IPS DF 6.9 (cell line): Measurements from ENCODE around the gene WDR18.
"Not testable (repeated sequence)": the region's sequence is repeated elsewhere in the genome, so short reads cannot be mapped to it uniquely, and the experiment has no call there.

Experiments
- DNase-seq: peaks from one replicate; pipeline ENCODE4 v3.0.0-alpha.2; 2013; ENCODE audit warnings: low read depth, low spot score
- H3K27ac ChIP-seq: one replicate; pipeline ENCODE4 v1.5.1; 2013; ENCODE audit warnings: low read length, control low read depth
- H3K27me3 ChIP-seq: 2 replicates; pipeline ENCODE4 v1.6.1; 2013; ENCODE audit warnings: mild to moderate bottlenecking, low read length; ENCODE audit not compliant: control insufficient read depth, insufficient read depth
- H3K36me3 ChIP-seq: 2 replicates; pipeline ENCODE4 v1.6.1; 2013; ENCODE audit warnings: low read length; ENCODE audit not compliant: control insufficient read depth, insufficient read depth
- H3K4me1 ChIP-seq: 2 replicates; pipeline ENCODE4 v1.6.1; 2013; ENCODE audit warnings: low read length; ENCODE audit not compliant: control insufficient read depth, insufficient read depth
- H3K4me3 ChIP-seq: 2 replicates; pipeline ENCODE4 v1.5.1; 2013; ENCODE audit warnings: mild to moderate bottlenecking, low read length
- H3K9me3 ChIP-seq: 2 replicates; pipeline ENCODE4 v1.6.1; 2013; ENCODE audit warnings: low read length, inconsistent platforms; ENCODE audit not compliant: control insufficient read depth, insufficient read depth
- WGBS: extraction: QIAGEN DNeasy Blood & Tissue Kit; methylation state at CpG from one replicate; pipeline ENCODE4 v1.1.7; 2013; ENCODE audit warnings: mixed read lengths, missing lambda C conversion rate; ENCODE audit not compliant: insufficient read length, insufficient coverage; 5-methylcytosine and 5-hydroxymethylcytosine counted together

The WDR18 gene

GRCh38 chr19:1020868-1021425 is 36.8 kb downstream of the WDR18 start, which contains the start of gene TMEM259:
TSS of gene TMEM259 (minus strand) at chr19:1021123. CDS start at chr19:1020996, 127 bp downstream.
- peak within 1 kb of the TSS; percentile 94 for H3K4me3 ChIP-seq
- no peaks in the 10 kb centered on the region for H3K9me3 ChIP-seq
- no peak within 1 kb of the TSS for H3K27ac ChIP-seq
- no peak for DNase-seq
- no peaks in the 10 kb centered on the region for H3K27me3 ChIP-seq
- peaks cover 18% of the 10 kb centered on the region for H3K4me1 ChIP-seq
- H3K36me3 ChIP-seq = no peaks in the 10 kb centered on the region
- no CpG with 5 or more reads among the region's 68 CpGs for WGBS

- H3K4me3 ChIP-seq, H3K36me3 ChIP-seq, H3K27me3 ChIP-seq, H3K9me3 ChIP-seq, H3K4me1 ChIP-seq, H3K27ac ChIP-seq, DNase-seq: not testable (repeated sequence)
- no CpG with 5 or more reads among the region's 5 CpGs for WGBS
Measured at GRCh38 chr19:1023883-1024188, 39.7 kb downstream of the WDR18 start.

- not testable (repeated sequence) for DNase-seq, H3K4me1 ChIP-seq, H3K4me3 ChIP-seq, H3K27me3 ChIP-seq, H3K36me3 ChIP-seq, H3K27ac ChIP-seq, H3K9me3 ChIP-seq
- no CpG with 5 or more reads among the region's 6 CpGs for WGBS
Measured at GRCh38 chr19:1025080-1025479, 40.9 kb downstream of the WDR18 start.

GRCh38 chr19:1025960-1026782 is 42.0 kb downstream of the WDR18 start, which contains the start of gene CNN2:
TSS of gene CNN2 (plus strand) at chr19:1026608. CDS start at chr19:1026662, 54 bp downstream.
- H3K36me3 ChIP-seq = no peaks in the 10 kb centered on the region; the same call in 1 of the 2 replicates
- 0 out of 2 replicates have a peak, but pooled peaks cover 1% of the 10 kb centered on the region for H3K4me1 ChIP-seq
- no CpG with 5 or more reads among the region's 63 CpGs for WGBS
- H3K27ac ChIP-seq = no peak within 1 kb of the TSS
- no peaks in the 10 kb centered on the region for H3K27me3 ChIP-seq
- H3K9me3 ChIP-seq = no peaks in the 10 kb centered on the region
- H3K4me3 ChIP-seq = peak within 1 kb of the TSS; percentile 86
- DNase-seq = no peak

GRCh38 chr19:1026783-1027649 is 42.9 kb downstream of the WDR18 start:
- Histone ChIP-seq H3K27ac (no peak overlapping the region), H3K36me3 (peaks cover 2% of the 10 kb centered on the region; the same call in 1 of the 2 replicates), H3K4me3 (peak overlapping the region; percentile 86), H3K27me3 (no peaks in the 10 kb centered on the region), H3K4me1 (0 out of 2 replicates have a peak, but pooled peaks cover 1% of the 10 kb centered on the region), H3K9me3 (no peaks in the 10 kb centered on the region)
- no CpG with 5 or more reads among the region's 36 CpGs for WGBS
- no peak for DNase-seq

GRCh38 chr19:1027650-1028061 is 43.5 kb downstream of the WDR18 start:
- Histone ChIP-seq H3K27ac (no peak overlapping the region), H3K4me3 (peak overlapping the region; percentile 86; the same call in 1 of the 2 replicates), H3K36me3 (peaks cover 8% of the 10 kb centered on the region), H3K27me3 (no peaks in the 10 kb centered on the region), H3K9me3 (no peaks in the 10 kb centered on the region), H3K4me1 (0 out of 2 replicates have a peak, but pooled peaks cover 1% of the 10 kb centered on the region)
- DNase-seq = no peak
- WGBS = no CpG with 5 or more reads among the region's 16 CpGs

- H3K9me3 ChIP-seq = no peaks in the 10 kb centered on the region
- DNase-seq = no peak
- peaks cover 13% of the 10 kb centered on the region for H3K36me3 ChIP-seq
- no peak overlapping the region for H3K27ac ChIP-seq
- H3K4me3 ChIP-seq = peak overlapping the region; percentile 86; the same call in 1 of the 2 replicates
- WGBS = no CpG with 5 or more reads among the region's 58 CpGs
- no peaks in the 10 kb centered on the region for H3K27me3 ChIP-seq
- 0 out of 2 replicates have a peak, but pooled peaks cover 1% of the 10 kb centered on the region for H3K4me1 ChIP-seq
Measured at GRCh38 chr19:1028062-1028926, 44.1 kb downstream of the WDR18 start.

- Histone ChIP-seq H3K4me1 (peaks cover 1% of the 10 kb centered on the region; the same call in 1 of the 2 replicates), H3K27ac (no peak overlapping the region), H3K4me3 (no peak overlapping the region), H3K27me3 (no peaks in the 10 kb centered on the region), H3K36me3 (peaks cover 27% of the 10 kb centered on the region), H3K9me3 (no peaks in the 10 kb centered on the region)
- WGBS = no CpG with 5 or more reads among the region's 20 CpGs
- DNase-seq = no peak
Measured at GRCh38 chr19:1032264-1032867, 48.2 kb downstream of the WDR18 start.

DNA sequence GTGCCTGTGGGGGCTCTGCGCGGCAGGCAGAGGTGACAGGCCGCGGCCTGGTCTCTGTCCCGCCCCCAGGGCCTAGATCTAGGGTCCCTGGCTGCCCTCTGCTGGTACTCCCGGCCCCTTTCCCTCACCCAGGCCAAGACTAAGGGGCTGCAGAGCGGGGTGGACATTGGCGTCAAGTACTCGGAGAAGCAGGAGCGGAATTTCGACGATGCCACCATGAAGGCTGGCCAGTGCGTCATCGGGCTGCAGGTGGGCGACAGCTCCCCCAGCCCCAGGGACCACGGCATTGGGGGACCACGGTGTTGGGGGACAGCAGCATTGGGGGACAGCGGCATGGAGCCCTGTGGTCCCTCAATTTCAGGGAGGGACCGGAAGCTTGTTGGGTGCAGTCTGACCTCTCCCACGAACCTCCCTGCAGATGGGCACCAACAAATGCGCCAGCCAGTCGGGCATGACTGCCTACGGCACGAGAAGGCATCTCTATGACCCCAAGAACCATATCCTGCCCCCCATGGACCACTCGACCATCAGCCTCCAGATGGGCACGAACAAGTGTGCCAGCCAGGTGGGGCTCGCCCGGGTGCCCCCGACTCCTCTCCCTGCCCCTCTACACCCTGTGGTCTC is 52.0 kb downstream of the WDR18 start:
- DNase-seq = no peak
- WGBS = no CpG with 5 or more reads among the region's 29 CpGs
- H3K27me3 ChIP-seq = no peaks in the 10 kb centered on the region
- H3K9me3 ChIP-seq = no peaks in the 10 kb centered on the region
- H3K36me3 ChIP-seq = peaks cover 30% of the 10 kb centered on the region
- no peak overlapping the region for H3K4me3 ChIP-seq
- no peaks in the 10 kb centered on the region; the same call in 1 of the 2 replicates for H3K4me1 ChIP-seq
- no peak overlapping the region for H3K27ac ChIP-seq
